CD4-positive, alpha-beta T cell (primary cell): ENCODE measurements around the gene CFAP99. TPM values are rescaled to one million over a fixed set of nuclear protein-coding genes. Genes with fewer than 3 reads are reported as not detected.

Experiments
- ATAC-seq: fragments of 200-7000 bp; cut with Tn5 transposase; one replicate; pipeline ENCODE4 v1.10.0; 2022; ENCODE audit warnings: mild to moderate bottlenecking; ENCODE audit not compliant: poor library complexity
- CTCF ChIA-PET: fragments of 350-600 bp; sonication (Branson Sonifier 250); formaldehyde crosslinking; loops from one replicate; lab custom pipeline; 2021; ENCODE audit warnings: antibody characterized with exemption, inconsistent platforms; lab: Charles Lee
- POLR2A ChIA-PET: fragments of 350-600 bp; sonication (Branson Sonifier 250); formaldehyde crosslinking; loops from one replicate; lab custom pipeline; 2021; ENCODE audit warnings: antibody characterized with exemption, inconsistent platforms; lab: Charles Lee
- DNase-seq, 14 experiments: peaks; one replicate each; pipeline ENCODE4 v3.0.0-alpha.2; 2013 to 2020; ENCODE audit warnings: mixed read lengths in 2 of 14
- H3K27ac ChIP-seq, 2 donors: one replicate each; pipeline versions ENCODE4 v1.5.1 to v1.7.0; 2013; ENCODE audit warnings: low read length in 2 of 2, low read depth in 1 of 2, mild to moderate bottlenecking in 1 of 2
- H3K27me3 ChIP-seq, 2 experiments: 1 replicate in 1 of 2; 2 replicates in 1 of 2; pipeline versions ENCODE4 v1.6.1 to v1.7.0; 2013; ENCODE audit warnings: low read length in 2 of 2, control low read depth in 1 of 2, mild to moderate bottlenecking in 1 of 2, moderate library complexity in 1 of 2; ENCODE audit not compliant: insufficient read depth in 2 of 2, control insufficient read depth in 1 of 2
- H3K36me3 ChIP-seq: one replicate; pipeline ENCODE4 v1.6.1; 2013; ENCODE audit warnings: low read length, control low read depth; ENCODE audit not compliant: insufficient read depth
- H3K4me1 ChIP-seq: one replicate; pipeline ENCODE4 v1.6.1; 2013; ENCODE audit warnings: low read length, control low read depth; ENCODE audit not compliant: insufficient read depth
- H3K4me3 ChIP-seq: one replicate; pipeline ENCODE4 v1.5.1; 2013; ENCODE audit warnings: mild to moderate bottlenecking, low read length, moderate library complexity
- H3K9me3 ChIP-seq, 2 experiments: 1 replicate in 1 of 2; 2 replicates in 1 of 2; pipeline versions ENCODE4 v1.6.1 to v1.7.0; 2013; ENCODE audit warnings: low read length in 2 of 2, mild to moderate bottlenecking in 2 of 2, control low read depth in 1 of 2, moderate library complexity in 1 of 2; ENCODE audit not compliant: control insufficient read depth in 1 of 2, insufficient read depth in 1 of 2
- H3K27ac Mint-ChIP-seq: one replicate; pipeline ENCODE4 v1.8.0; 2020; ENCODE audit warnings: mixed read lengths
- H3K27me3 Mint-ChIP-seq: one replicate; pipeline ENCODE4 v1.8.0; 2021; ENCODE audit warnings: mixed read lengths
- H3K36me3 Mint-ChIP-seq: one replicate; pipeline ENCODE4 v1.8.0; 2021; ENCODE audit warnings: low read depth, mixed read lengths
- H3K4me1 Mint-ChIP-seq: one replicate; pipeline ENCODE4 v1.8.0; 2021; ENCODE audit warnings: low read depth, mixed read lengths
- H3K4me3 Mint-ChIP-seq: one replicate; pipeline ENCODE4 v1.8.0; 2020; ENCODE audit warnings: mild to moderate bottlenecking, mixed read lengths
- H3K9me3 Mint-ChIP-seq: one replicate; pipeline ENCODE4 v1.8.0; 2020; ENCODE audit warnings: mixed read lengths
- CTCF ChIP-seq: fragments of 200-600 bp; IDR thresholded peaks from one replicate; pipeline ENCODE4 v1.8.0; 2022; ENCODE audit warnings: antibody characterized with exemption, mild to moderate bottlenecking
- intact Hi-C, 2 experiments: fragments of 100-400 bp; cut with DNase I in 1 of 2; cut with micrococcal nuclease in 1 of 2; formaldehyde crosslinking; loops; one replicate each; pipeline versions ENCODE4 v1.15.1 to v1.9.0; 2023 to 2025; cut with DNase I, micrococcal nuclease
- polyA plus RNA-seq, 2 donors: library from polyadenylated mRNA; unstranded; fragments of 120-200 nt; gene quantifications; one replicate each; pipeline ENCODE4 v1.2.1, GENCODE V29; 2013
- total RNA-seq, 174 experiments: library from RNA in 2 of 174; stranded (reverse) in 2 of 174; gene quantifications; one replicate each; pipeline ENCODE4 v1.2.3 and lab custom pipeline; 2021 to 2026

CFAP99 gene
- total RNA-seq (under 1 TPM in 1 of 2 experiments, not detected in 1; 0.17 TPM), total RNA-seq (lab: John Stamatoyannopoulos, UW) (0 to 1.1 (median 0.08) reads per million in 172 experiments)
- polyA plus RNA-seq (2013, experiment 1 of 2) = 0.08 TPM
- polyA plus RNA-seq (2013, experiment 2 of 2) = 0.05 TPM

GRCh38 chr4:2418650-2419571 is at the start of gene CFAP99:
Gene CFAP99, plus strand, starts transcription at chr4:2418955.
- Mint-ChIP-seq H3K4me3 (peak within 1 kb of the TSS; percentile 91), H3K27ac (peak within 1 kb of the TSS; percentile 80), H3K4me1 (peaks cover 39% of the 10 kb centered on the region), H3K36me3 (no peaks in the 10 kb centered on the region), H3K27me3 (peaks cover 31% of the 10 kb centered on the region), H3K9me3 (no peaks in the 10 kb centered on the region)
- DNase-seq (peak; percentile 98 to 99 (median 99)), ATAC-seq (peak; percentile 86)
- peak; percentile 52 for TF ChIP-seq CTCF
- no peaks in the 10 kb centered on the region for H3K36me3 ChIP-seq
- H3K27ac ChIP-seq = peak within 1 kb of the TSS; percentile 43 to 88
- ChIA-PET POLR2A (interaction anchor here (0.5 to 1.9 kb wide), 17 partner anchors 12 to 545 kb away, joined by 3 to 21 read pairs (median 4); partner anchors contain the start of genes FAM193A, GRK4, HAUS3 and MXD4), CTCF (interaction anchor here (0.7 to 4.0 kb wide), 23 partner anchors 8 to 565 kb away, joined by 3 to 24 read pairs (median 5); partner anchors contain the start of genes HAUS3, MXD4, POLN and RNF4)
- H3K4me1 ChIP-seq = peaks cover 49% of the 10 kb centered on the region
- H3K27me3 ChIP-seq = peaks cover 9 to 11% of the 10 kb centered on the region in 2 experiments
- no peaks in the 10 kb centered on the region for H3K9me3 ChIP-seq
- peak within 1 kb of the TSS; percentile 75 for H3K4me3 ChIP-seq
- intact Hi-C loops = loop anchor here (1.0 to 10.0 kb wide), 11 partner anchors 50 to 704 kb away; partner anchors contain the start of genes ADD1 (in 1 of the 2), FAM193A (in 1 of the 2), GRK4 (in 1 of the 2) and LETM1 (in 1 of the 2)

GRCh38 chr4:2370597-2371320 is 48.0 kb upstream of the CFAP99 start:
- Histone ChIP-seq H3K9me3 (peaks cover 8 to 21% of the 10 kb centered on the region in 2 experiments), H3K27me3 (no peaks in the 10 kb centered on the region), H3K4me1 (peaks cover 2% of the 10 kb centered on the region), H3K36me3 (peaks cover 4% of the 10 kb centered on the region), H3K27ac (no peak overlapping the region), H3K4me3 (no peak overlapping the region)
- DNase-seq (no peak), ATAC-seq (no peak)
- Mint-ChIP-seq H3K9me3 (no peaks in the 10 kb centered on the region), H3K4me3 (no peak overlapping the region), H3K4me1 (no peaks in the 10 kb centered on the region), H3K27ac (no peak overlapping the region), H3K27me3 (no peaks in the 10 kb centered on the region), H3K36me3 (peaks cover 5% of the 10 kb centered on the region)
- intact Hi-C loops = no loop called here
- ChIA-PET POLR2A (no interaction called here), CTCF (no interaction called here)
- TF ChIP-seq CTCF = no peak

GRCh38 chr4:2371765-2372487 is 46.8 kb upstream of the CFAP99 start:
- Mint-ChIP-seq H3K27me3 (no peaks in the 10 kb centered on the region), H3K9me3 (no peaks in the 10 kb centered on the region), H3K27ac (no peak overlapping the region), H3K4me3 (no peak overlapping the region), H3K36me3 (peaks cover 5% of the 10 kb centered on the region), H3K4me1 (no peaks in the 10 kb centered on the region)
- no peak for DNase-seq
- ChIA-PET POLR2A (no interaction called here), CTCF (no interaction called here)
- no peak overlapping the region for H3K27ac ChIP-seq
- intact Hi-C loops = no loop called here
- no peak for TF ChIP-seq CTCF
- peaks cover 4% of the 10 kb centered on the region for H3K36me3 ChIP-seq
- peaks cover 8 to 21% of the 10 kb centered on the region in 2 experiments for H3K9me3 ChIP-seq
- no peaks in the 10 kb centered on the region for H3K4me1 ChIP-seq
- H3K27me3 ChIP-seq = no peaks in the 10 kb centered on the region
- H3K4me3 ChIP-seq = no peak overlapping the region
- no peak for ATAC-seq
